Measurements from ENCODE around the gene HTD2.

DNA sequence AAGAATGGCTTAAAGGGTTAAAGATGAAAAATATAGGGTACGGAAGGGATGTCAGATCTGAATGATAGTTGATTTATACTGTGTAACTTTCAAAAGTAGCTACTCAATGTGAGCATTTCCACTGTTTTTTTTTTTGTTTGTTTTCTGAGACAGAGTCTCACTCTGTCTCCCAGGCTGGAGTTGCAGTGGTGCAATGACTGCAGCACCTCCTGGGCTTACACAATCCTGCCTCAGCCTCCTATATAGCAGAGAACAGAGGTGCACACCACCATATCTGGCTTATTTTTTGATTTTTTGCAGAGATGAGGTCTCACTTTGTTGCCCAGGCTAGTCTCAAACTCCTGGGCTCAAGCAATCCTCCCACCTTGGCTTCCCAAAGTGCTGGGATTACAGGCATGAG, 16.5 kb downstream of the HTD2 start:
- TF ChIP-seq, protein P1, sequence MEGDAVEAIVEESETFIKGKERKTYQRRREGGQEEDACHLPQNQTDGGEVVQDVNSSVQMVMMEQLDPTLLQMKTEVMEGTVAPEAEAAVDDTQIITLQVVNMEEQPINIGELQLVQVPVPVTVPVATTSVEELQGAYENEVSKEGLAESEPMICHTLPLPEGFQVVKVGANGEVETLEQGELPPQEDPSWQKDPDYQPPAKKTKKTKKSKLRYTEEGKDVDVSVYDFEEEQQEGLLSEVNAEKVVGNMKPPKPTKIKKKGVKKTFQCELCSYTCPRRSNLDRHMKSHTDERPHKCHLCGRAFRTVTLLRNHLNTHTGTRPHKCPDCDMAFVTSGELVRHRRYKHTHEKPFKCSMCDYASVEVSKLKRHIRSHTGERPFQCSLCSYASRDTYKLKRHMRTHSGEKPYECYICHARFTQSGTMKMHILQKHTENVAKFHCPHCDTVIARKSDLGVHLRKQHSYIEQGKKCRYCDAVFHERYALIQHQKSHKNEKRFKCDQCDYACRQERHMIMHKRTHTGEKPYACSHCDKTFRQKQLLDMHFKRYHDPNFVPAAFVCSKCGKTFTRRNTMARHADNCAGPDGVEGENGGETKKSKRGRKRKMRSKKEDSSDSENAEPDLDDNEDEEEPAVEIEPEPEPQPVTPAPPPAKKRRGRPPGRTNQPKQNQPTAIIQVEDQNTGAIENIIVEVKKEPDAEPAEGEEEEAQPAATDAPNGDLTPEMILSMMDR (conservative IDR thresholded peaks at IDR 0.05; ENCODE audit: low read depth, low read length): no peak
- TF ChIP-seq CEBPB (IDR thresholded peaks at IDR 0.05; ENCODE audit: low read depth, low read length) (no peak), POLR2A (IDR thresholded peaks at IDR 0.05; ENCODE audit: low read depth, low read length) (no peak), RCOR1 (IDR thresholded peaks at IDR 0.05; ENCODE audit: insufficient replicate concordance, low read length) (no peak), FOS (IDR thresholded peaks at IDR 0.05; ENCODE audit: low read depth, low read length) (no peak)

Data from IMR-90 (cell line).